GM12875 (cell line): ENCODE results near the gene ENTPD7.

Experiments used
- H3K4me3 ChIP-seq: one replicate; pipeline ENCODE4 v1.5.1; 2011; ENCODE audit warnings: low read depth, low read length, control low read depth
- CTCF ChIP-seq: IDR thresholded peaks from 2 replicates; pipeline ENCODE4 v1.5.1; 2011; ENCODE audit warnings: low read depth, mild to moderate bottlenecking, control low read depth, inconsistent platforms, low read length, moderate library complexity, borderline replicate concordance; ENCODE audit not compliant: insufficient read depth

ENTPD7 gene

GRCh38 chr10:99693933-99694583, 34.7 kb downstream of the ENTPD7 start:
- no peak overlapping the region for H3K4me3 ChIP-seq
- TF ChIP-seq CTCF = no peak

- H3K4me3 ChIP-seq = no peak overlapping the region
- TF ChIP-seq CTCF = no peak
Measured at GRCh38 chr10:99695761-99696160, 36.5 kb downstream of the ENTPD7 start.

- H3K4me3 ChIP-seq = no peak overlapping the region
- TF ChIP-seq CTCF = peak; percentile 20; the same call in 1 of the 2 replicates
Measured at GRCh38 chr10:99698504-99699080, 39.3 kb downstream of the ENTPD7 start.

GRCh38 chr10:99700649-99701048, 41.3 kb downstream of the ENTPD7 start:
- H3K4me3 ChIP-seq = no peak overlapping the region
- TF ChIP-seq CTCF = no peak

GRCh38 chr10:99708428-99709012, 49.2 kb downstream of the ENTPD7 start:
- no peak for TF ChIP-seq CTCF

GRCh38 chr10:99709480-99710229, 50.3 kb downstream of the ENTPD7 start:
- no peak for TF ChIP-seq CTCF
- no peak overlapping the region for H3K4me3 ChIP-seq

More at GRCh38 chr10:99708428-99709012, 49.2 kb downstream of the ENTPD7 start:
- no peak overlapping the region for H3K4me3 ChIP-seq
